AG08395 (cell line): ENCODE data around the gene TRIM24.

Source experiments
- DNase-seq: peaks from one replicate; pipeline ENCODE4 v3.0.0; 2012; ENCODE audit warnings: mixed read lengths, low spot score

TRIM24 gene

GRCh38 chr7:138625849-138626230 lies 165.8 kb downstream of the TRIM24 start:
- no peak for DNase-seq

- DNase-seq, result no peak
Measured at GRCh38 chr7:138626846-138627245, 166.8 kb downstream of the TRIM24 start.

GRCh38 chr7:138627361-138627760 lies 167.3 kb downstream of the TRIM24 start:
- DNase-seq, result no peak

GRCh38 chr7:138630059-138630610 lies 170.1 kb downstream of the TRIM24 start:
- DNase-seq, result no peak

- no peak for DNase-seq
Measured at GRCh38 chr7:138632384-138632783, 172.3 kb downstream of the TRIM24 start.

GRCh38 chr7:138632826-138633602 lies 173.0 kb downstream of the TRIM24 start:
- no peak for DNase-seq
